GM21619 (cell line): ENCODE measurements around the gene EGLN1.

ENCODE experiments used
- ATAC-seq: cut with Tn5 transposase; IDR thresholded peaks from one replicate; pipeline ENCODE4 v1.9.1; 2021; ENCODE audit not compliant: unreplicated experiment

The EGLN1 gene

DNA sequence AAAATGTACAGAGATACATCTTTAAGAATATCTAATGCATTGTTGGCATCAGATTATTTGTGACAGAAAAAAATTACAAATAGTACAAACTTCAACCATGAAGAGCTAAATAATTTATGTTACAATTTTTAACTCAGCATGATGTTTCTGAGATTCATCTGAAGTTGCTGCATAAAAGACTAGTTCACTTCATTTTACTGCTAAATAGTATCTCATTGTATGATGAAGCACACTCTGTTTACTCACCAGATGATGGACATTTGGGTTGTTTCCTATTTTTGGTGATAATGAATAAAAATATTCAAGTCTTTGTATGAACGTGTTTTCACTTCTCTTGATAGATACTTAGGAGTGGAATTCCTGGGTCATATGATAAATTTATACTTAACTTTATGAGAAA is 20.6 kb downstream of the EGLN1 start:
- no peak for ATAC-seq

DNA sequence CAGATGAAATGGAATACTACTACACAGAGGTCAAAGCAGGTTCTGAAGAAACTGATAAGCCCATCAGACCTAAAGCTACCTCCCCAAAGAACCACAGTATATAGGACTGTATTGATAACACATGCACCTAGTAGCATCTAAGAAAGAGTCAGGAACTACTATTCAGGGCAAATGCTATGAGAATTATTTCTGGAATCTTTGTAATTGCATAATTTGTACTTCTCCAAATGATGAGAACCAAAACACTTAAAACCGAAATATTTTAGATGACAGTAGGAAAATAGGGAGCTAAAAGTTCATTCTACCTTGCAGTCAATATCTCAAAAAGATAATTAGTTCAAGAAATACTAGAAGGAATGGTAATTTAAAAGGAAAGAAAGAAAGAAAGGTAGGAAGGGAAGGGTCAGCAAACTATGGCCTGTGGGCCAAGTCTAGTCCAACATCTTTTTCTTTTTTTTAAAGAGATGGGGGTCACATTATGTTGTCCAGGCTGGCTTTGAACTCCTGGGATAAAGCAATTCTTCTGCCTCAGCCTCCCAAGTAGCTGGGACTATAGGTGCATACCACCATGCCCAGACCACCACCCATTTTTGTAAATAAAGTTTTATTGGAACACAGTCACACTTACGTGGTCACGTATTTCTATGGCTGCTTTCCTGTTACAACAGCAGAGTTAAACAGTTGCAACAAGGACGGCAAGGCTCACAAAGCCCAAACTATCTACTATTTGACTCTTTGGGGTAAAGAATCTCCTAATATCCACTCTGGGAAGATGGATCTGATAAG is 24.0 kb downstream of the EGLN1 start:
- ATAC-seq = no peak

DNA sequence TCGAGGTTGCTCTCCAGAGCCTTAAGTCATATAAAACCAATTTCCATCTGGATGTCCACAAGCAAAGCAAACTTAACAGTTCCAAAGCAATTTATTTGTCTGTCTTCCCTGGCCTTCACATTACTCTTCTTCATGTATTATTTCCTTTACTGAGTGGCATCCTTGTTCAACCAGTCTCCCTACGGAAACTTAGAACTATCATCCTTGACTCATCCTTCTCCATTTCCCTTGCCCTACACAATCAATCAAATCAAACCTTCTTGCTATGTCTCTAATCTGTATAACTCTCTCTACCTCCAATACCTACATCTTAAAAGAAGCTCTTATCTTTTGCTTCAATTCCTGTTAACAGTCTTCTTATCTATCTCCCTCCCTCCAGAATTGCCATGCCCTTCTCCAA is 25.4 kb downstream of the EGLN1 start:
- no peak for ATAC-seq

DNA sequence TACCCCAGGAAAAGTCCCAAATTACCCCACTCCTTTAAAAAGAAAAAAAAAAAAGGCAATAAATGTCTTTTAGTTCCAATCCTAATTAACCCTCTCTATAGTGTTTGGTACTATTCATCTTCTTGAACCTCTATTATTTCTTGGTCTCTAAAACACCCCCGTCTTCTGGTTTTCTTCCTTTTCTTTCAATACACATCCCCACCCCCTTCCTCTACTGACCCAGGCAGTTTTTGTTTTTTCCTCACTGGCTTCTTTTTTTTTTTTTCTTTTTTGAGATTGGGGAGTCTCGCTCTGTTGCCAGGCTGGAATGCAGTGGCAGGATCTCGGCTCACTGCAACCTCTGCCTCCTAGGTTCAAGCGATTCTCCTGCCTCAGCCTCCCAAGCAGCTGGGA is 26.1 kb downstream of the EGLN1 start:
- ATAC-seq = no peak

DNA sequence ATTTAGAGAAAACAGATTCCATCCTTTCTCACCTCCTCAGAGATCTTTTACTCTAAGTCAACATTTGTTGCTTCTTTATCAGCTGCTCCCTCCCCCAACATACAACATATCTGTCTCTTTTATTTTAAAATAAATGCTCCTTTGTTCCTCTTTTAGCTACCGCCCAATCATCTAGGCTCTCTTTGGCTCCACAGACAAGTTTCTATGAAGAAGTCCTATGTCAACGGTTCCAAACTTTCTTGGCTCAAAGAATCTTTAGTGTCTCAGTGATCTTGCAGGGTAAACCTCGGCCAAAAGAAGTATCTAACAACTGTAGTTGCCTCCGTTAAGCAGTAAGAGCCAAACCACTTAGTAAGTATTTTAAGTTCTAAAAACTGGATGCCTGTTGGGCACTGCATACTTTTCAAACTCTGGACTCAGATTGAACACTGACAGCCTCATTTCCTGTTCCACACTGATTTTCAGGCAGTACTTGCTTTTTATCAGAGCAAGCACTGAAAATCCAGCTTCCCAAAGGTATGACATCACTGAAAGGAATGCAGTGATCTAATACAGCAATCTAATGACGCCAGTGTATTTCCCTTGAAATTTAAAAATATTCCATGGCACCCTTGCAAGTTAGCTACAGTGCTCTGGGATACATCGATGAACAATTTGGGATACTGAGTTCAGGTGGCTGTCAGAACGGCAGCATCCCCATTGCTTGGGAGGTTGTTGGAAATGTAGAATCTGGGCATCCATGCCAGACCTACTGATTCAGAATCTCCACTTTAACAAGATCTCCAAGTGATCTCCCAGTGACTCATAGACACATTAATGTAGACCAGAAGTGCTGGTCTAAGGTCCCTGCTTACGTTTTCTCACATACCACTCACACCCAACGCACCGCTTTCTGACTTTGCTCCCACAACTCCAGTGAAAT is 26.8 kb downstream of the EGLN1 start:
- ATAC-seq = no peak

DNA sequence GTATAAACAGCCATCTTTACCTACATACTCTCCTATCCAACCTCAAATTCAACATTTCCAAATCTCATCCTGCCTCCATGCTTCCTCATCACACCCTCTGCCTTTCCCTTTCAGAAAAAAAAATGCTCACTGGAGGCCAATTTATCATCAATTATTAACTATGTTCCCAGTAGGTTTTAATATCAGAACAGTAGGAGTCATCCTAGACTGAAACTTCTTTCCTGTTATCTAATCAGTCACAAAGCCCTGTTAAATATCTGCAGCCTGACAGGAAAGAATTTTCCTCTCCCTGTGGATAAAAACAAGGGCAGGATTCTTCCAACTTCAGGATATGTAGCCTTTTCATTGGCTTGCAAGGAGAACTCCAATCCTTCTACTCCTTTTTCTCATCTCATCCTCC is 28.4 kb downstream of the EGLN1 start:
- ATAC-seq = no peak

DNA sequence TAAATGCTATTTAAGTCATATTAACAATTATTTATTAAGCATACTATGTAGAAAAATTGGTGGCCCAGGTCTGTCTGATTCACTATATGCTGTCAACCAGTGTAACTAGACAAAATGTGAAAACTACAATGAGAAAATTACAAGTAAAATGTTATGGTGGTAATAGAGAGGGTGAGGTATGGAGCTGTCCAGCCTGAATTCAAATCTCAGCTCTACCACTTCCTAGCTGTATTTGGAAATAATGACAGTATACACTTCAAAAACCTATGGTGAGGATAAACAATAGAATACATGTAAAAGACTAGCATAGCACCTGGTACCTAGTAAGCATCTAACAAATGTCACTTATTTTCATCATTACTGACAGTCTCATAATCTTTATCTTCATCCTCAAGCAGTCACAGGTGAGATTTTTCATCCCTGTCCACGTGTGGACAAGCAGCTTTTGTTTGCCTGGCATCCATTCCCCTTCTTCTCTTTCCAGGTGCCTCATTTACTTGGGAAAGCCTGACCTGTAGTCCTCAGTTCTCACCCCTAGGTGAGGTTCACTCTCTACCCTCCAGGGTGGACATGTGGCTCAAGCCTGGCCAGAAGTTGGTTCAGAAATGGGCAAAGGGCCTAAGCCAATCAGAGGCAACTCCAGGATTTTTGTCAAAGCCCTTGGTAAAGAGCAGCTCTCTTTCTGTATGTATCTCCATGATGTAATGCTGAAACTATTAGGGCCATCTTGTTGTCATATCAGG is 29.5 kb downstream of the EGLN1 start:
- ATAC-seq = no peak

DNA sequence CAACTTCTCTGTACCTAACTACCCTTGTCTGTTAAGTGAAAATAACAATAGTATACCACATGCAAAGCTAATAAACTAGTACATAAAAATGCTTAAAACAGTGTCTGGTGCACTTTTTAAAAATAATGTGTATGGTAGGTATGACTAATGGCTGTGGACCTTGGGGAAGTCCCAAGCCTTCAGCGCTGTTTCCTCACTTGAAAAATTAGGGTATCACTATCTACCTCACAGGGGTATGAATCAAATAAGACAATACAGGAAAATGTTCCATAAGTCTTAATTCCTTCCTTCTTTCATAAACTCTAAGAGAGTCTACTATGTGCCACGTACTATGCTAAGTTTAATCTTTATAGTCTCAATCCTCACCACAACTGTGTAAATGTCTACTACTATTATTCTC is 32.0 kb downstream of the EGLN1 start:
- peak; percentile 67 for ATAC-seq

DNA sequence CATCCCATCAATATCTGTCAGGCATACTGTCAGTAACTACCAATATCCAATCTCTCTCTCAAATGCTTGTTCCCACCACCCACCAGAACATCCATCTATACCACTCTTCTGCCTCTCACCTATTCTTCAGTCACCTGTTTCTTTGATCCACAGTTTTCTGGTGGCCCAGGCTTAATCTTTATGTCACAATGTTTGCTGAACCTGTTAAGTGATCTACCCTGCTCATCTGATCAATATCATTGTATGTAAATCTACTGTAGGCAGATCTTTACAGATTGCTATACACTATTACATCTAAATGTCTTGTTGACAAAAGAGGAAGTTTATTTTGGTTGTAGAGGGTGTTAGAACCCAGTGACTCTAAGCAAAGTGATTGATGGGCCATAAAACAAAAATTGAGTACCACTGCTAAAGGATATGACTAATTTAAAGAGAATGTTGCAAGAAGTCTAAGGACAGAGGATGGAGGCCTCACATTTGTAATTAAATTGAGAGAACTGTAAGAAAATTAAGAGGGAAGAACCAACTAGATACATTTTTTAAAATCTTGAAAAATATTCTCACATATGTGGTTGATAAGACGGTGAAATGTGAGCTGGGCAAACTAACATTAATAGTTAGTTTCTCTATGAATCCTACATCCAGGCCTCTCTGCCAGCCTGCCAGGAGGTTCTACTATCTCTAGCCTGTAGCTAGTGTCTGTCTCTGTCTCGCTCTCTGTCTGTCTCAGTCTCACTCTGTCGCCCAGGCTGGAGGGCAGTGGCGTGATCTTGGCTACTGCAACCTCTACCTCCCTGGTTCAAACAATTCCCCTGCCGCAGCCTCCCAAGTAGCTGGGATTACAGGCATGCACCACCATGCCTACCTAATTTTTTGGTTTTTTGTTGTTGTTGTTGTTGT is 34.1 kb downstream of the EGLN1 start:
- no peak for ATAC-seq

DNA sequence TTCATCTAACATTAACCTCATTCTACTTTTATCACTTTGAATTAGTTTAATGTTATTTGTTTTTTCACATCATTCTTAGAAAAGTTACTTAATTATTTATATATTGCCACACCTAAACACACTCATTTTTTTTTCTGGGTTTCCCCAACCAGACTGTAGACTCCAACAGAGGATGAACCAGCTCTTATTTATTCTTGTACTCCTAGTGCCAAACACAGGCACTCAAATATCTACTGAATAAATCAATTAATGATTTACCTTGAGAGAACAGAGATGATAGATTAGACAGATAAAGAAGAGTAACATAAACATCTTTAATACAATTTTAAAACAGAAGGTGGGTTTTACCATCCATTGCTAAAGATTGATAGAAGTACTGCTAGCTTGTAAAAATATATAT is 35.6 kb downstream of the EGLN1 start:
- no peak for ATAC-seq

DNA sequence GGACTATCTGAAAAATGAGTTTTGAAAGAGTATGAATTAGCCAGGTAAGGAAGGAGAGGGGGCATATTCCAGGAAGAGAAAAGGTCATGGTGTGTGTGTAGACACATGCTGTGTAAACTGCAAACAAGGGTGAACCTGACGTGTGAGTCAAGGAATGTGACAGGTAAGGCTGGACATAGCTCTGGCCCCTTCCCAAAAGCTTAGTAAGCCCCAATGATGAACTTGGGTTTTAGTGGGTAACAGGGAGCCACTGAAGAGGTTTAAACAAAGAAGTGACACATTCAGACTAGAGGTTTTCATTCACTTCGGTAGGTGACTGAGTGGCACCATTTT is 36.7 kb downstream of the EGLN1 start:
- no peak for ATAC-seq

DNA sequence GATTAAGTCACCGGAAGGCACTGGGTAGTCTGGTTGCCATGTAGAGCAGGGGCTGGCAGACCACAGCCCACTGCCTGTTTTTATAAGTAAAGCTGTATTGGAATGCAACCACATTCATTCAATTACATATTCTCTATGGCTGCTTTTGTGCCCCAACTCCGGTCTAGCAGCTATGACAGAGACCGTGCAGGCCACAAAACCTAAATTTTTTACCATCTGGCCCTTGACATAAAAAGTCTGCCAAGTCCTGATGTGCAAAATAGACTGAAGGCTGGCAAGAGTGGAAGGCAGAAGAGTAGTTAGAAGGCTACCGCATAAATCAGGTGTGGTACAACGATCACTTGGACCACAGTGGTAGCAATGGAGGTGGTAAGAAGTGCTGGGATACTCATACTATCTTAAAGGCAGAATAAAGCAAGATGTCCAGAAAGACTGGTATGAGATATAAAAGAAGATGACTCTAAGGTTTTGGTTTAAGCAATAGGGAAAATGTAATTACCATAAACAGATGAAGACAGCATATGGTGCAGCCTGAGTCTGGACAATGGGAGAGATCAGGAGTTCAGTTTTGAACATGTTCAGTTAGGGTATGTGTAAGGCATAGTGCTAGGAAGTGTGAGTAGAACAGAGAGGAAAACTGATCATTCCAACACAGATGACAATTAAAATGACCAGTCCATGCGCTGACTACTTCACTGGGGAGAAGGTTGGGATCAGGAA is 37.2 kb downstream of the EGLN1 start:
- no peak for ATAC-seq

DNA sequence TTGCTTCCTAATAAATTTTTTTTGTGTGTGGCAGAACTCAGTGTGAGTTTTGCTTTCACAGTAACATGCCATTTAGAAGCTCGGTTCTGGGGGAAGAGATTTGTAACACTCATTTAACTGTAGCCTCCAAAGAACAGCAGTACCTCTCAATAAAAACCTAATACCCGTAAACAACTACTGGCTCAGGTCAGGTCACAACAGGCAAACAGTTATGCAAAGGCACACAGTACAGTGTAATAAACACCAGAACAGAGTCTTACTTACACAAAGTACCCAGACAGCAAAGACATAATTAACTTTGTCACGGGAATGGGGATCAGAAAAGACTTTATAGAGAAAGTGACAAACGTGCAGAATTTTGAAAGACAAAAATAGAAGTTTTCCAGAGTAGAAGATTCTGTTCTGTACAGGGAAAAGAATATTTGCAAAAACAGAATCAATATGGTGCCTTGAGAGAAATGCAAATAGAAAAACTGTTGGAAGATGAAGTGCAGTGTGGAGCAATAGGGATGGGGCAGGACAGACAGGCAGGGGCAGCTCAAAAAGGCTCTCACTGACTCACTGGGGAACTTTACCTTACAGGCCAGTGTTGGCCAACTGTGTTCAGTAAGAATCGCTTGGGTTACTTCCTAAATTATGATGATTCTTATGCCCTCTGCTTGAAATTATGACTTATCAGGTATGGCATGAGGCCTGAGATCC is 38.8 kb downstream of the EGLN1 start:
- no peak for ATAC-seq

DNA sequence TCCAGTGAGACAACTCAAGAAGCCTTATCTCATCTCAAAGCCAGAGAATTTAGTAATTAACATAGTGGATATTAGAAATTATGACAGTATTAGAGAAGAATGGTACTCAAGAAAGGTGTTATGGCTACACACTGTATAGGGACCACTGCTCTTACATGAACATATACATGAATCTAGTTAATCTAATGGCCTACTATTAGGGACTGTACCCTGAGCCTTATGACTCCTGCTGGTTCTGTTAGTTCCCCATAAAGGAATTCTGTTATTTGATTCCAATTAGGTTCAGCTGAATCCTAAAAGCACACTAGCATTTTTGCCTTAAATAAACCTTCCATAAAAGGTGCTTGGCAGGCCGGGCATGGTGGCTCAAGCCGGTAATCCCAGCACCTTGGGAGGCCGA is 39.7 kb downstream of the EGLN1 start:
- ATAC-seq = no peak

DNA sequence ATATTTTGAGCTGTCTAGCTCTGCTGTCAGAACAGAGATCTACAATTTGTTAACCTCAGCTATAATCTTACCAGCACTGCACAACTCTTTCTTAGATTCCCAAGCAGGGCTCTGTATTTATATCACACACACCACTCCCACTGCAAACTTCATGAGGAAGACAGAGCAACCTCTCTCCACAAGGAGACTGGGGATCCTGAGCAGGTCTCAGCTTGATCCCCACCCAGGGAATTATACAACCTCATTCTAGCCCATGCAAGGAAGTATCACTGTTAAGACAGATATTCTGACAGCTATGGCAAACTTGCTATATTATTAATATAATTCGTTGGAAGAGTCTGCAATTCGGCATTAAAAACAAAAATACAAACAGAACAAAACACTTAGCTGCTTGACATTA is 40.4 kb downstream of the EGLN1 start:
- no peak for ATAC-seq

DNA sequence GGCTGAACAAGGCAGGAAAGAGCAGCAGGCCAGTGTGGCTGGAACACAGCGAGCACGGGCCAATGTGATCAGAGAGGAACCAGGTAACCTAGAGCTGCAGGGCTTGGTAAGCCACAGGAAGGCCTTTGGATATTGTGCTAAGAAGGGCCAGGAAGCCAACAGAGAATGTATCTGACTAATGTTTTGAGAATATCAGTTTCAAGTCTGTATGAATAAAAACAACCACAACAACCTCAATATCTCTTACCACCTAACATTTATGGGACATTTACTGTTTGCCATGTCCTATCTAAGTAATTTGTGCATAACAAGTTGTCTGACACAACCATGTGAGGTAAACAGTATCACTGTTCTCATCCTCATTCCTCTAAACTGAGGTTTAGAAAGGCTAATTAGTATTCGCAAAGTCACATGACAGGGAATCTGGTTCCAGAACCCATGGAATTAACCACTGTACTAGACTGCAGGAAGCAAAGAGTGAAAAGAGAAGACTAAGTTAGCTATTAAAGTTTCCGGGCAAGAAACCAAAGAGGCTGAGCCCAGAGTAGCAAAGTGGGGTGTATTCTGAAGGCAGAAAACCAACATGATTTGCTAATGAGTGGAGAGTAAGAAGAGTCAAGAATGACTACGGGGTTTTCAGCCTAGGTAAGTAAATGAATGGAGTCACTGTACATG is 45.1 kb downstream of the EGLN1 start:
- ATAC-seq = peak; percentile 67

DNA sequence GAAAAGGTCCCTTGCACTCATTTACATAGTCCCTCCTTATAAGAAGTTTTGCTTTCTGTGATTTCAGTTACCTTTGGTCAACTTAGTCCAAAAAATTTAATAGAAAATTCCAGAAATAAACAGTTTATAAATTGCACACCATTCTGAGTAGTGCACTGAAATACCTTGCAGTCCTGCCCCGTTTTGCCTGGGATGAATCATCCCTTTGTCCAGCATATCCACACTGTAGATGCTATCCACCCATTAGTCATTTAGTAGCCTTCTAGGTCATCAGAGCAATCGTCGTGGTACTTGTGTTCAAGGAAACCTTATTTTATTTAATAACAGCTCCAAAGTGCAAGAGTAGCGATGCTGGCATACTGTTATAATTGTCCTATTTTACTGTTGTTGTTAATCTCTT is 46.0 kb downstream of the EGLN1 start:
- ATAC-seq = no peak

DNA sequence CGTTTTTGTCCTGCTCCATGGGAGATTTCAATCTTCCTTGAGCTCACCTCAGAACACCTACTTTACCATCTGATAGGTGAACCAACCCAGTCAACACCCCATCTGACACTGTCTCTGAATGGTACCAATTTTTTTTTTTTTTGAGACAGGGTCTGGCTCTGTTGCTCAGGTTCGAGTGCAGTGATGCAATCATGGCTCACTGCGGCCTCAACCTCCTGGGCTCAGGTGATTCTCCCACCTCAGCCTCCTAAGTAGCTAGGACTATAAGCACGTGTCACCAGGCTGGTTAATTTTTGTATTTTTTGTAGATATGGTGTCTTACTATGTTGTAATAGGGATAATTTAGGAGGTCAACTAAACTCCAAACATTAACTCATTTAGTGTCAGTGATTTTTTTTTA is 47.7 kb downstream of the EGLN1 start:
- no peak for ATAC-seq

DNA sequence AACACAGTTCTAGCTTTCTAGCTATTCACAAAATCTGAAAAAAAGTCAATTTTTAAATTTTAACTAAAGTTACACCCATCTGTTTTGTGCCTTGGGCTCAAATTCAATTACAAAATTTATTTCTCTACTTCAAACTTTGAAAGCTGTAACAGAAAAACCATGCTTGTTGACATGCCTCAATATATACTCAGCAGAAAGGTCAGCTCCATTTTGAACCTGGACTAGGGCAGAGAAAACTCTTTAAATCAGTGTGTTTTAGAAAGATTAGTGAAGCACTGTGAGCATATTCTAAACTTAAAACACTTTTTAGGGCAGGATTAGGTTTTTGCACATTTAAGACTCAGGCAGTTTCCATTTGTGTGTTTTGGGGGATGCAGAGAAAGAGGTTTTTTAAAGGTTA is 49.6 kb downstream of the EGLN1 start:
- ATAC-seq = no peak
